RWPE2 (cell line): ENCODE measurements around the gene VAMP4.

Source experiments
- ATAC-seq: fragments of 200-7000 bp; cut with Tn5 transposase; 3 replicates; pipeline ENCODE4 v1.9.1; 2021; ENCODE audit warnings: low read depth
- DNase-seq: peaks from one replicate; pipeline ENCODE4 v3.0.0-alpha.2; 2020; ENCODE audit warnings: low spot score
- H3K27ac ChIP-seq: fragments of 450-650 bp; 2 replicates; pipeline ENCODE4 v1.5.1; 2017; ENCODE audit warnings: mild to moderate bottlenecking; ENCODE audit not compliant: poor library complexity, severe bottlenecking
- H3K27me3 ChIP-seq: fragments of 250-450 bp; sonication (Bioruptor Pico); 2 replicates; pipeline ENCODE4 v1.5.1; 2021; ENCODE audit warnings: mild to moderate bottlenecking, moderate library complexity; ENCODE audit not compliant: insufficient read depth, poor library complexity, severe bottlenecking
- H3K36me3 ChIP-seq: fragments of 250-450 bp; sonication (Bioruptor Pico); 2 replicates; pipeline ENCODE4 v1.5.1; 2020; ENCODE audit warnings: low read depth, mild to moderate bottlenecking, moderate library complexity
- H3K4me1 ChIP-seq: fragments of 250-450 bp; sonication (Bioruptor Pico); 2 replicates; pipeline ENCODE4 v1.5.1; 2021; ENCODE audit warnings: mild to moderate bottlenecking, moderate library complexity; ENCODE audit not compliant: insufficient read depth, poor library complexity, severe bottlenecking
- H3K4me3 ChIP-seq: fragments of 250-450 bp; sonication (Bioruptor Pico); 2 replicates; pipeline ENCODE4 v1.5.1; 2021; ENCODE audit warnings: mild to moderate bottlenecking, moderate library complexity; ENCODE audit not compliant: severe bottlenecking
- H3K9me3 ChIP-seq: fragments of 250-450 bp; sonication (Bioruptor Pico); 2 replicates; pipeline ENCODE4 v1.5.1; 2021; ENCODE audit warnings: mild to moderate bottlenecking, moderate library complexity; ENCODE audit not compliant: severe bottlenecking
- CTCF ChIP-seq: fragments of 450-650 bp; IDR thresholded peaks from one replicate; pipeline ENCODE4 v1.5.1; 2017; ENCODE audit warnings: mild to moderate bottlenecking, moderate library complexity; ENCODE audit not compliant: poor library complexity, severe bottlenecking

The VAMP4 gene

GRCh38 chr1:171786534-171786933 is 44.7 kb upstream of the VAMP4 start:
- DNase-seq (no peak), ATAC-seq (no peak)
- no peaks in the 10 kb centered on the region for H3K27me3 ChIP-seq
- H3K4me1 ChIP-seq: no peaks in the 10 kb centered on the region
- no peak overlapping the region for H3K4me3 ChIP-seq
- no peak overlapping the region for H3K27ac ChIP-seq
- H3K9me3 ChIP-seq: no peaks in the 10 kb centered on the region
- peaks cover 83% of the 10 kb centered on the region for H3K36me3 ChIP-seq
- no peak for TF ChIP-seq CTCF

GRCh38 chr1:171785766-171786165 is 43.9 kb upstream of the VAMP4 start:
- no peaks in the 10 kb centered on the region for H3K4me1 ChIP-seq
- no peak overlapping the region for H3K4me3 ChIP-seq
- H3K27ac ChIP-seq: no peak overlapping the region
- no peaks in the 10 kb centered on the region for H3K27me3 ChIP-seq
- DNase-seq (no peak), ATAC-seq (no peak)
- no peak for TF ChIP-seq CTCF
- peaks cover 75% of the 10 kb centered on the region for H3K36me3 ChIP-seq
- no peaks in the 10 kb centered on the region for H3K9me3 ChIP-seq

- Histone ChIP-seq H3K27me3 (no peaks in the 10 kb centered on the region), H3K4me1 (no peaks in the 10 kb centered on the region), H3K4me3 (no peak overlapping the region), H3K27ac (no peak overlapping the region), H3K9me3 (no peaks in the 10 kb centered on the region), H3K36me3 (peaks cover 65% of the 10 kb centered on the region)
- ATAC-seq (no peak), DNase-seq (no peak)
- no peak for TF ChIP-seq CTCF
Measured at GRCh38 chr1:171784784-171785183, 42.9 kb upstream of the VAMP4 start.

- DNase-seq (no peak), ATAC-seq (no peak)
- no peaks in the 10 kb centered on the region for H3K9me3 ChIP-seq
- TF ChIP-seq CTCF: no peak
- H3K36me3 ChIP-seq: peaks cover 57% of the 10 kb centered on the region
- H3K4me1 ChIP-seq: no peaks in the 10 kb centered on the region
- H3K27ac ChIP-seq: no peak overlapping the region
- H3K4me3 ChIP-seq: no peak overlapping the region
- H3K27me3 ChIP-seq: no peaks in the 10 kb centered on the region
Measured at GRCh38 chr1:171783816-171784530, 42.1 kb upstream of the VAMP4 start.

GRCh38 chr1:171781176-171781875 is 39.5 kb upstream of the VAMP4 start, which contains the start of gene METTL13:
METTL13 (plus strand) TSS chr1:171781660; CDS start chr1:171781968, 308 bp downstream.
- TF ChIP-seq CTCF: no peak
- ATAC-seq: peak; percentile 99
- H3K27ac ChIP-seq: peak within 1 kb of the TSS; percentile 83

More at GRCh38 chr1:171781176-171781875, 39.5 kb upstream of the VAMP4 start, which contains the start of gene METTL13:
- no peaks in the 10 kb centered on the region for H3K4me1 ChIP-seq
- peak within 1 kb of the TSS; percentile 76 for H3K4me3 ChIP-seq
- no peaks in the 10 kb centered on the region for H3K27me3 ChIP-seq
- DNase-seq: peak; percentile 98
- H3K9me3 ChIP-seq: no peaks in the 10 kb centered on the region
- H3K36me3 ChIP-seq: peaks cover 31% of the 10 kb centered on the region
